OCI-LY7 (cell line): ENCODE measurements around the gene SLC27A5. TPM values are rescaled to one million over a fixed set of nuclear protein-coding genes. Genes with fewer than 3 reads are reported as not detected.

Experiments used
- BruUV-seq: library from RNA; stranded (reverse); fragments of 400-500 nt; replicated peaks from 2 replicates; lab custom pipeline; 2021; lab: Mats Ljungman, UMichigan
- CTCF ChIA-PET: fragments of 300-600 bp; sonication (Branson Sonifier 250); formaldehyde crosslinking; loops from one replicate; lab custom pipeline; 2022; ENCODE audit warnings: antibody characterized with exemption; ENCODE audit not compliant: unreplicated experiment; lab: Charles Lee
- POLR2A ChIA-PET: fragments of 300-600 bp; sonication (Branson Sonifier 250); formaldehyde crosslinking; loops from one replicate; lab custom pipeline; 2022; ENCODE audit warnings: antibody characterized with exemption; lab: Charles Lee
- DNase-seq: peaks from one replicate; pipeline ENCODE4 v3.0.0-alpha.2; 2015; ENCODE audit warnings: low spot score
- H2AFZ ChIP-seq: fragments of 200-600 bp; sonication (generic), shearing (Covaris generic); 2 replicates; pipeline ENCODE4 v1.6.1; 2014; ENCODE audit warnings: mild to moderate bottlenecking, antibody characterized with exemption, low read length, moderate library complexity
- H3K27ac ChIP-seq: fragments of 200-600 bp; sonication (generic); 2 replicates; pipeline ENCODE4 v1.5.1; 2014; ENCODE audit warnings: mixed run types, low read depth, mild to moderate bottlenecking, moderate library complexity, low read length, inconsistent platforms; ENCODE audit not compliant: poor library complexity, severe bottlenecking
- H3K36me3 ChIP-seq: fragments of 200-600 bp; sonication (generic); 2 replicates; pipeline ENCODE4 v1.6.1; 2014; ENCODE audit warnings: mild to moderate bottlenecking, antibody characterized with exemption, low read length, moderate library complexity, mixed read lengths; ENCODE audit not compliant: insufficient read depth
- H3K4me1 ChIP-seq: fragments of 200-600 bp; sonication (generic); 2 replicates; pipeline ENCODE4 v1.5.1; 2014; ENCODE audit warnings: mild to moderate bottlenecking, low read length; ENCODE audit not compliant: insufficient read depth, poor library complexity, severe bottlenecking
- H3K4me2 ChIP-seq: fragments of 200-600 bp; sonication (generic); 2 replicates; pipeline ENCODE4 v1.6.1; 2014; ENCODE audit warnings: mild to moderate bottlenecking, low read length
- H3K4me3 ChIP-seq: fragments of 200-600 bp; sonication (generic); 2 replicates; pipeline ENCODE4 v1.5.1; 2014; ENCODE audit warnings: mild to moderate bottlenecking, low read depth, low read length; ENCODE audit not compliant: poor library complexity, severe bottlenecking
- H3K79me2 ChIP-seq: fragments of 200-600 bp; sonication (generic); 2 replicates; pipeline ENCODE4 v1.6.1; 2016; ENCODE audit warnings: low read depth, mild to moderate bottlenecking, low read length, moderate library complexity, mixed read lengths; ENCODE audit not compliant: insufficient read depth
- H3K9me2 ChIP-seq: fragments of 200-600 bp; sonication (generic); 2 replicates; pipeline ENCODE4 v1.6.1; 2016; ENCODE audit warnings: mild to moderate bottlenecking, low read length, mixed read lengths; ENCODE audit not compliant: insufficient read depth
- H3K9me3 ChIP-seq: fragments of 200-600 bp; sonication (generic); 2 replicates; pipeline ENCODE4 v1.6.1; 2014; ENCODE audit warnings: mild to moderate bottlenecking, mixed run types, low read length, mixed read lengths
- H4K20me1 ChIP-seq: fragments of 200-600 bp; sonication (generic); 2 replicates; pipeline ENCODE4 v1.6.1; 2014; ENCODE audit warnings: mild to moderate bottlenecking, antibody characterized with exemption, low read length, moderate library complexity, mixed read lengths; ENCODE audit not compliant: insufficient read depth
- CTCF ChIP-seq: fragments of 200-600 bp; sonication (generic); conservative IDR thresholded peaks from 2 replicates; pipeline ENCODE4 v1.5.1; 2014; ENCODE audit warnings: mild to moderate bottlenecking, antibody characterized with exemption, low read length, moderate library complexity, mixed read lengths
- EZH2phosphoT487 ChIP-seq: fragments of 200-600 bp; sonication (generic); IDR thresholded peaks from 2 replicates; pipeline ENCODE4 v1.6.1; 2018; ENCODE audit warnings: low read depth, borderline replicate concordance, mild to moderate bottlenecking, mixed run types, antibody characterized with exemption, low read length, moderate library complexity, mixed read lengths
- intact Hi-C: fragments of 100-400 bp; cut with micrococcal nuclease; formaldehyde crosslinking; loops from one replicate; pipeline ENCODE4 v1.10.0; 2022; ENCODE audit not compliant: unreplicated experiment
- total RNA-seq, 2 experiments: library from RNA; depleted of rRNA in 1 of 2; stranded (reverse); fragments of >200 nt in 1 of 2; shearing (Covaris generic) in 1 of 2; gene quantifications; 2 replicates each; pipeline ENCODE4 v1.2.3, GENCODE V29; 2014 to 2022

The SLC27A5 gene
- total RNA-seq, 2 experiments from 2014 or later, result 28.0 to 29.8 TPM

DNA sequence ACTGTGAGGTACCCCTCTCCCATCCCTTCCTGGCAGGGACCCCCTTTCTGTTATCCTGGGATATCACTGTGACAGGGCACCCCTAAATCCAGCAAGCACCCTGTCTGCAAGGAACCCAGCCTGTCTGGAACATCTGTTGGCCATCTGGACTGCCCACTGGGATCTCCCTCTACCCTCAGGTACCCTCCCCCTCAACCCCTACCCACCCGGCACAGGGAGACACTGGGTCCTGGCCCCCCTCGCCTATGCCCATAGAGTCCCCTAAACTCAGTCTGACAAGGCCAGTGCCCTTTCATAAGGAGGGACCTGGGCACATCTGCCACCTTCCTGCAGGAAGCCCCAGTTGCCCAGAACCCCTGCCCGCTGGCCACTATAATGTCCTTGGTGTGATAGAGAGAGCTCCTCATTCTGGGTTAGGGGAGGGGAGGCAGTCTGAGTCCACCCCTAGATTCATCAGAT lies 2.8 kb upstream of the SLC27A5 start:
- BruUV-seq, result no TSS peak
- no peak overlapping the region for H3K27ac ChIP-seq

GRCh38 chr19:58513694-58514563 lies 2.1 kb upstream of the SLC27A5 start:
- Histone ChIP-seq H3K79me2 (peaks cover 10% of the 10 kb centered on the region; the same call in 1 of the 2 replicates), H3K36me3 (peaks cover 31% of the 10 kb centered on the region), H3K4me1 (peaks cover 15% of the 10 kb centered on the region), H2AFZ (no peak overlapping the region), H4K20me1 (no peaks in the 10 kb centered on the region), H3K4me3 (no peak overlapping the region), H3K27ac (no peak overlapping the region), H3K4me2 (peak overlapping the region; percentile 49; the same call in 1 of the 2 replicates), H3K9me2 (no peaks in the 10 kb centered on the region), H3K9me3 (no peaks in the 10 kb centered on the region)
- no peak for TF ChIP-seq EZH2phosphoT487
- peak; percentile 76 for TF ChIP-seq CTCF
- intact Hi-C loops, result loop anchor here (2.0 kb wide), 1 partner anchor 59 kb away; the partner anchor contains the start of gene MZF1
- ChIA-PET POLR2A (interaction anchor here (0.7 to 1.3 kb wide), 3 partner anchors 14 to 62 kb away, joined by 3 to 4 read pairs (median 3); no protein-coding TSS in a partner anchor), CTCF (interaction anchor here (0.6 kb wide), 2 partner anchors 13 to 37 kb away, joined by 3 to 4 read pairs; no protein-coding TSS in a partner anchor)
- peak; percentile 56 for DNase-seq
- BruUV-seq, result no TSS peak

More for the DNA sequence above, 2.8 kb upstream of the SLC27A5 start:
- DNase-seq, result no peak
- Histone ChIP-seq H3K4me1 (peaks cover 15% of the 10 kb centered on the region), H2AFZ (no peak overlapping the region), H3K9me3 (no peaks in the 10 kb centered on the region), H3K9me2 (no peaks in the 10 kb centered on the region), H3K4me2 (peak overlapping the region; percentile 49; the same call in 1 of the 2 replicates), H3K4me3 (no peak overlapping the region), H4K20me1 (no peaks in the 10 kb centered on the region), H3K79me2 (peaks cover 11% of the 10 kb centered on the region; the same call in 1 of the 2 replicates), H3K36me3 (peaks cover 31% of the 10 kb centered on the region)
- CTCF ChIA-PET, result interaction anchor here (0.6 kb wide), 1 partner anchor 36 kb away, joined by 4 read pairs; no protein-coding TSS in a partner anchor
- no peak for TF ChIP-seq EZH2phosphoT487
- POLR2A ChIA-PET, result interaction anchor here (1.1 to 1.3 kb wide), 2 partner anchors 14 to 61 kb away, joined by 3 to 4 read pairs; no protein-coding TSS in a partner anchor
- intact Hi-C loops, result loop anchor here (2.0 to 5.0 kb wide), 2 partner anchors 58 to 187 kb away; partner anchors contain the start of genes MZF1 and ZSCAN22

DNA sequence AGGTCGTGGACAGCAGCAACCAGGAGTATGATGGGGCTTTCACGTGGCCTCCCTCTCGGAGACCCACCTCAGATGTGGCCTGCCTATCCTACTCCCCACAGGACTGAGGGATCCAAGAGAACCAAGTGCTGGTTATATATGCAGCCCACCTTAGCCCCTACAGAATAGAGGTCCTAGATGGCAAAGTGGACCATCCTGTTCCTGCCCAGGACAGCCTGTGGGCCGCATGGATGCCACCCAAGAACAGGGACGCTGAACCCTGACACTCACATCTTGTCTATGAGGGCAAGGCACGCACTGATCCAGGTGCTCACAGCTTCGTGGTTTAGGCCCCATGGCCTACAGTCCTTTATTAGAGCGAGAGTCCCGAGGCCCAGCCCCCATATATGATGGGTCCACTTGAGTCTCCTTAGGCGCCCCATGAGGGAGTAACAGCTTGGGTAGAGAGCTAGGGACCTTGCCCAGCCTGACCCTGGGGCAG lies 1.5 kb upstream of the SLC27A5 start:
- H3K4me2 ChIP-seq, result peak overlapping the region; percentile 30; the same call in 1 of the 2 replicates
- ChIA-PET POLR2A (interaction anchor here (0.7 to 1.3 kb wide), 2 partner anchors 13 to 29 kb away, joined by 3 read pairs; no protein-coding TSS in a partner anchor), CTCF (interaction anchor here (0.6 kb wide), 1 partner anchor 14 kb away, joined by 3 read pairs; no protein-coding TSS in a partner anchor)
- DNase-seq, result no peak
- no peaks in the 10 kb centered on the region for H3K9me2 ChIP-seq
- no peak overlapping the region for H2AFZ ChIP-seq
- H3K79me2 ChIP-seq, result peaks cover 3% of the 10 kb centered on the region; the same call in 1 of the 2 replicates
- H3K27ac ChIP-seq, result no peak overlapping the region
- H3K36me3 ChIP-seq, result peaks cover 31% of the 10 kb centered on the region
- no peaks in the 10 kb centered on the region for H4K20me1 ChIP-seq
- no peaks in the 10 kb centered on the region for H3K9me3 ChIP-seq
- TF ChIP-seq CTCF, result no peak
- no peak for TF ChIP-seq EZH2phosphoT487
- peaks cover 11% of the 10 kb centered on the region for H3K4me1 ChIP-seq
- intact Hi-C loops, result no loop called here
- H3K4me3 ChIP-seq, result no peak overlapping the region
- BruUV-seq, result no TSS peak
